VCaP (cell line): ENCODE results near the gene TMEM41A.

Experiments
- H3K27ac ChIP-seq: fragments of 450-650 bp; 2 replicates; pipeline ENCODE4 v1.5.1; 2017
- TF ChIP-seq, protein P1 (sequence below): fragments of 450-650 bp; conservative IDR thresholded peaks from 2 replicates; pipeline ENCODE4 v1.5.1; 2017; ENCODE audit warnings: mild to moderate bottlenecking, moderate library complexity

The TMEM41A gene

DNA sequence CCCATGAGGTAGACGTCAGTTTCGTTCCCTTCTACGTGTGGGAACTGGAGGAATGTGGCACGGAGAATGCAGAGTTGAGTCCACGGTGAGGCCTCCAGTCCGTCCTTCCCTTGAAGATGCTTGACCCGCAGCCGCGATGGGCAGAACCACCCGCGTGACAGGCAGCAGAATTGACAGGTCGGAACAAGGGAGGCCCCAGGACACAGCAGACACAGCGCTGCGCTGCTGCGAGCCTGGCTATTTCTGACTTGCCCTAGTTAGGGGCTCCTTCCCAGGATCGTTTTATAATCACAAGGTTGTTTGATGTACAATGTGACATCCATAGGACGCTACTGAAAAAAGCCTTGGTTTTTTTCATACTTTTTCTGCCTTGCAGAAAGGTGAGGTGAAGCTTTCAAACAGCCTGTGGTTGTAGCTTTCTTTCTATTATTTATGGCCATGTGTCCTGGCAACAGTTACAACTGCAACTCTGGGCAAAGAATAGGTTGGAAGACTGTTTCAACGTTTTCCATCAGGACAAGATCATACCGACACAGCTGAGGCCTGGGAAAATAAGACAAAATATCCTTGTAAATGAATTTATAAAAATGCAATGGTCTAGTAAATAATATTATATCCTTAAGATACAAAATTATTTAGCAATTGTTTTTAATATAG is 9.6 kb upstream of the TMEM41A start:
- TF ChIP-seq, protein P1, sequence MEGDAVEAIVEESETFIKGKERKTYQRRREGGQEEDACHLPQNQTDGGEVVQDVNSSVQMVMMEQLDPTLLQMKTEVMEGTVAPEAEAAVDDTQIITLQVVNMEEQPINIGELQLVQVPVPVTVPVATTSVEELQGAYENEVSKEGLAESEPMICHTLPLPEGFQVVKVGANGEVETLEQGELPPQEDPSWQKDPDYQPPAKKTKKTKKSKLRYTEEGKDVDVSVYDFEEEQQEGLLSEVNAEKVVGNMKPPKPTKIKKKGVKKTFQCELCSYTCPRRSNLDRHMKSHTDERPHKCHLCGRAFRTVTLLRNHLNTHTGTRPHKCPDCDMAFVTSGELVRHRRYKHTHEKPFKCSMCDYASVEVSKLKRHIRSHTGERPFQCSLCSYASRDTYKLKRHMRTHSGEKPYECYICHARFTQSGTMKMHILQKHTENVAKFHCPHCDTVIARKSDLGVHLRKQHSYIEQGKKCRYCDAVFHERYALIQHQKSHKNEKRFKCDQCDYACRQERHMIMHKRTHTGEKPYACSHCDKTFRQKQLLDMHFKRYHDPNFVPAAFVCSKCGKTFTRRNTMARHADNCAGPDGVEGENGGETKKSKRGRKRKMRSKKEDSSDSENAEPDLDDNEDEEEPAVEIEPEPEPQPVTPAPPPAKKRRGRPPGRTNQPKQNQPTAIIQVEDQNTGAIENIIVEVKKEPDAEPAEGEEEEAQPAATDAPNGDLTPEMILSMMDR: no peak

DNA sequence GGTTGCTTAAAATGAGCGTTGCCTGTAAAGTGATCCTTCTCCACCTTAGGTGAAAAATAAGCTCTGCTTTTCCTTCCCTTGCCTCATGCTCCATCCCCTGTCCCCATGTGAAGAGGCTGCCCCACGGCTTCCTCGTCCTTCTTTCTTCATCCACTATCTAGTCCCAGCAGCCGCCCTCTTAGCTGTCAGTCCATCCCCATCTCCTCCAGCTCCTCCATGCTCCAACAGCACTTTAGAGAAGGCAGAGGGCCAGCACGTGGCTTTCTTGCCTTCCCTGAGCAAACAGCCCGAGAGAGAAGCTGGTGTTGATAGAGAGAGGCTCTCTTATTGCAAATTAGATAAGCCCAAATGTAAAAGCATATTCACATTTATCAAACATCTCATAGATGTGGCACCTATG is 9.0 kb upstream of the TMEM41A start:
- H3K27ac ChIP-seq: no peak overlapping the region
- TF ChIP-seq, protein P1: no peak

More for the DNA sequence above, 9.6 kb upstream of the TMEM41A start:
- H3K27ac ChIP-seq: no peak overlapping the region

DNA sequence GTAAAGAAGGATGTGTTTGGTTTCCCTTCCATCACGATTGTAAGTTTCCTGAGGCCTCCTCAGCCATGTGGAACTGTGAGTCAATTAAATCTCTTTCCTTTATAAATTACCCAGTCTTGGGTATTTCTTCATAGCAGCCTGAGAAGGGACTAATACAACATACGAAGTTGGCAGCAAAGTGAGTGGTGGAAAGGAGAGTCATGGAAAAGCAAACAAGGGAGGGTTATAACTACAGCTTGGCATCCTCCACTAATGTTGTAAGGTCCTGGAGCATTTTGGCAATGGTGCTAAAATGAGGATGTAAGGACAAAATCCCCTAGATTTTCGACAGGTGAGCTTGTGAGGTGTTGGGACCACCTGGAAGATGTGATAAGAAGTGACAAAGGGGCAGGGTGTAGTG is 5.8 kb upstream of the TMEM41A start:
- H3K27ac ChIP-seq: no peak overlapping the region
- TF ChIP-seq, protein P1: no peak

DNA sequence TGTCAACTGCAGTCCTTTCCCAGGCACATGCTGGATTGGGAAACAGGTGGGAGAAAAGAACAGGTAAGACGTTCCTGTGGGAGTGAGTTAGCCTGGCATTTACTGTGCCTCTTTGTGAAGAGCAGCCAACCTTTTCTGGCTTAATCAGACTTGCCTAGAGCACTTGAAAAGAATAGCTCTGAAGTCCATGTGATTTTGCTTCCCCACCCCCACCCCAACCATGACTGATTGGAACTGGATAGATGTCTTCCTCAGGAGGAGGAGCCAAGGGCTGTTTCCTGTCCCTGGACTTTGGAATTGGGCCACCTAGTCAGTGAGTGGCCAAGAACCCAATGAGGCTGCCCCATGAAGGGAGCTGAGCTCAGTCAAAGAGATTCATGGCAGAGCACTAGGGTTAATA is 4.7 kb upstream of the TMEM41A start:
- TF ChIP-seq, protein P1: no peak
- no peak overlapping the region for H3K27ac ChIP-seq

DNA sequence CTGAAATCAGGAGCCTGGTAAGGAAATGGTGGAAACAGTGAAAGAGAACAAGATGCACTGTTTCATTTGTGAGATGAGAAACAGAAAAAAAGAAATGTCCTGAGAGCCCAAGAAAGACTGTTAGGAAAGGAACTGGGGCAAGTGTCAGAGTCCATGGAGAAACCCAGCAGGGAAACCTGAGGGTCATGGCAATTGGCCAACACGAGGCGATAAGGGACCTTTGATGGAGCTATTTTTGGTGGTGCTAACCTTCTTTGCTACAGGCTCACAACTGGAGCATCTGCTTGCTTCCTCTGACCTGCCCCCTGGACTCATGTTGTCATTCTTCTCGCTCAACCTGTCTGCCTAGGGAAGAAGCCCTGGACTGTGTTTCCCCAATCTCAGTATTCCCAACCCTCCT is 4.2 kb upstream of the TMEM41A start:
- no peak overlapping the region for H3K27ac ChIP-seq
- TF ChIP-seq, protein P1: no peak

DNA sequence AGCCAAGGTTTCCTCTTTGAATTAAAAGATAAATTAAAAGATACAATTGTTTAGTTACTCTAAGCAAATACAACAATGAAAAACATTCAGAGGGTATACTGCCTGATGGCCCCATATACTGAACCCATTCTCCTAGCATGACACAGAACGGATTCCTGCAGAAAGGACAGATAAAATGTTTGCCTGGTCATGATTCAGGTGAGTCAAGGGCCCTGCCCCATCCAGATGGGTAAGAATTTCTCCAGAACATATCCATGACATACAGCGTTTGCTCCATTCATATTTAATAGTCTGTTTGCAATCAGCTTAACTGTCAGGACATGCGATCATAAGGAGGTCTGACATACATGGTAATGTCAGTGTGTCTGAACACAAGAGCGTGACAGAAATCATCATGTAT is 8.6 kb downstream of the TMEM41A start:
- no peak overlapping the region for H3K27ac ChIP-seq
- TF ChIP-seq, protein P1: no peak

DNA sequence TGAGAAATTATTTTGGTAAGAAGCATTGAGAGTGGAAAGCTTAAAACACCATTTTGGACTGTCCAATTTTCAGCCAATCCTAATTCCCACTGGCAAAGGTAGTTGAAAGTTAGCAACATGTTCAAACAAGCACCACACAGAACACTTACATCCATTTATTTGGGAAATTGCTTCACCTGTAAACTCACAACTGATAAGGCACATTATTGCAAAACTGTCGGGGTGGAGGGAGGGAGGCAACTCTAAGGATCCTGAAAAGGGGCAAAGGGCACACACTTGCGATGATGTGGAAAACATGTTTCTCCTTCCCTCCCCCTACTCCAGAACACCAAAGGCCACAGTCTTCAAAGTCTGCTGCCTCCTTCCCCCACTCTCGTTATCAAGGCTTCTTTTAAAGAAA is 9.4 kb downstream of the TMEM41A start:
- no peak overlapping the region for H3K27ac ChIP-seq
- TF ChIP-seq, protein P1: no peak
